Activated CD8-positive, alpha-beta memory T cell treated with anti-CD3 and anti-CD28 coated beads, Interleukin-2, amount 50 U/mL, for 24 hours (primary cell): ENCODE results near the gene SLC35E3.

Experiments
- DNase-seq: peaks from one replicate; pipeline ENCODE4 v3.0.0-alpha.2; 2020; ENCODE audit errors: extremely low read depth

The SLC35E3 gene

GRCh38 chr12:68771223-68771925 is 25.4 kb downstream of the SLC35E3 start:
- no peak for DNase-seq

- no peak for DNase-seq
These were observed 26.7 kb downstream of the SLC35E3 start for GRCh38 chr12:68772714-68773113.

- no peak for DNase-seq
These were observed 27.6 kb downstream of the SLC35E3 start for GRCh38 chr12:68773582-68773981.

GRCh38 chr12:68775121-68775630 is 29.2 kb downstream of the SLC35E3 start:
- no peak for DNase-seq

- DNase-seq: no peak
These were observed 31.1 kb downstream of the SLC35E3 start for GRCh38 chr12:68776976-68777610.

GRCh38 chr12:68779280-68779679 is 33.3 kb downstream of the SLC35E3 start:
- DNase-seq: no peak

GRCh38 chr12:68780731-68781130 is 34.8 kb downstream of the SLC35E3 start:
- DNase-seq: no peak

- no peak for DNase-seq
These were observed 35.8 kb downstream of the SLC35E3 start for GRCh38 chr12:68781728-68782127.

GRCh38 chr12:68784015-68784414 is 38.0 kb downstream of the SLC35E3 start:
- no peak for DNase-seq

GRCh38 chr12:68785358-68785757 is 39.4 kb downstream of the SLC35E3 start:
- no peak for DNase-seq

GRCh38 chr12:68785823-68786222 is 39.8 kb downstream of the SLC35E3 start:
- no peak for DNase-seq

- no peak for DNase-seq
These were observed 41.0 kb downstream of the SLC35E3 start for GRCh38 chr12:68786929-68787328.

GRCh38 chr12:68788554-68789143 is 42.7 kb downstream of the SLC35E3 start:
- DNase-seq: no peak

GRCh38 chr12:68789144-68789878 is 43.3 kb downstream of the SLC35E3 start:
- DNase-seq: no peak

GRCh38 chr12:68790081-68790951 is 44.3 kb downstream of the SLC35E3 start:
- DNase-seq: no peak

GRCh38 chr12:68790952-68791234 is 44.9 kb downstream of the SLC35E3 start:
- no peak for DNase-seq

GRCh38 chr12:68791897-68792481 is 46.0 kb downstream of the SLC35E3 start:
- DNase-seq: no peak

- no peak for DNase-seq
These were observed 47.0 kb downstream of the SLC35E3 start for GRCh38 chr12:68792952-68793351.

GRCh38 chr12:68793436-68793835 is 47.5 kb downstream of the SLC35E3 start:
- no peak for DNase-seq

GRCh38 chr12:68793975-68794652 is 48.1 kb downstream of the SLC35E3 start:
- DNase-seq: no peak
